PC-3 (cell line): ENCODE measurements around the gene ZMYM1. TPM values are rescaled to one million over a fixed set of nuclear protein-coding genes. Genes with fewer than 3 reads are reported as not detected.
"Not testable (repeated sequence)": the region's sequence is repeated elsewhere in the genome, so short reads cannot be mapped to it uniquely, and the experiment has no call there.

ENCODE experiments used
- ATAC-seq: fragments of 200-7000 bp; cut with Tn5 transposase; 2 replicates; pipeline ENCODE4 v1.9.1; 2020; ENCODE audit warnings: mild to moderate bottlenecking, moderate library complexity
- BruUV-seq: library from RNA; stranded (reverse); fragments of 400-500 nt; replicated peaks from 2 replicates; lab custom pipeline; 2021; lab: Mats Ljungman, UMichigan
- CTCF ChIA-PET: fragments of 300-600 bp; sonication (Branson Sonifier 250); formaldehyde crosslinking; loops from one replicate; lab custom pipeline; 2022; ENCODE audit warnings: antibody characterized with exemption; lab: Charles Lee
- POLR2A ChIA-PET: fragments of 300-600 bp; sonication (Branson Sonifier 250); formaldehyde crosslinking; loops from one replicate; lab custom pipeline; 2022; ENCODE audit warnings: antibody characterized with exemption; ENCODE audit not compliant: unreplicated experiment; lab: Charles Lee
- DNase-seq: peaks from one replicate; pipeline ENCODE4 v3.0.0-alpha.2; 2015
- H2AFZ ChIP-seq: fragments of 300-600 bp; sonication (generic); 2 replicates; pipeline ENCODE4 v1.6.0; 2016; ENCODE audit warnings: antibody characterized with exemption, low read length
- H3F3A ChIP-seq: fragments of 300-600 bp; sonication (generic); one replicate; pipeline ENCODE4 v1.6.0; 2017; ENCODE audit warnings: antibody characterized with exemption, low read length, control low read depth, mild to moderate bottlenecking; ENCODE audit not compliant: unreplicated experiment
- H3K27ac ChIP-seq: fragments of 300-600 bp; sonication (generic); 2 replicates; pipeline ENCODE4 v1.5.1; 2016; ENCODE audit warnings: mild to moderate bottlenecking, low read length
- H3K27me3 ChIP-seq: fragments of 300-600 bp; sonication (generic); 2 replicates; pipeline ENCODE4 v1.6.1; 2016; ENCODE audit warnings: low read length, mixed read lengths
- H3K36me3 ChIP-seq: fragments of 300-600 bp; sonication (generic); 2 replicates; pipeline ENCODE4 v1.6.1; 2016; ENCODE audit warnings: low read depth, mixed run types, low read length, mixed read lengths
- H3K4me1 ChIP-seq: fragments of 300-600 bp; sonication (generic); 2 replicates; pipeline ENCODE4 v1.5.1; 2016; ENCODE audit warnings: low read length; ENCODE audit not compliant: insufficient read depth
- H3K4me2 ChIP-seq: fragments of 300-600 bp; sonication (generic); 2 replicates; pipeline ENCODE4 v1.6.0; 2016; ENCODE audit warnings: low read length
- H3K4me3 ChIP-seq: fragments of 300-600 bp; sonication (generic); 2 replicates; pipeline ENCODE4 v1.5.1; 2016; ENCODE audit warnings: mild to moderate bottlenecking, low read length, mixed read lengths
- H3K79me2 ChIP-seq: fragments of 300-600 bp; sonication (generic); 2 replicates; pipeline ENCODE4 v1.6.1; 2017; ENCODE audit warnings: low read length, mixed read lengths
- H3K9ac ChIP-seq: fragments of 300-600 bp; sonication (generic); 2 replicates; pipeline ENCODE4 v1.6.0; 2016; ENCODE audit warnings: mild to moderate bottlenecking, low read length
- H3K9me2 ChIP-seq: fragments of 300-600 bp; sonication (generic); replicated peaks from 2 replicates; pipeline ENCODE4 v1.6.1; 2016; ENCODE audit warnings: mixed run types, low read length, mixed read lengths
- H3K9me3 ChIP-seq: fragments of 300-600 bp; sonication (generic); 2 replicates; pipeline ENCODE4 v1.6.1; 2016; ENCODE audit warnings: low read length, mixed read lengths
- H4K20me1 ChIP-seq: fragments of 300-600 bp; sonication (generic); 2 replicates; pipeline ENCODE4 v1.6.1; 2016; ENCODE audit warnings: low read length, mixed read lengths
- CTCF ChIP-seq: fragments of 300-600 bp; sonication (generic); conservative IDR thresholded peaks from 2 replicates; pipeline ENCODE4 v1.5.1; 2017; ENCODE audit warnings: antibody characterized with exemption, low read depth, mild to moderate bottlenecking, low read length
- EZH2 ChIP-seq: fragments of 300-600 bp; sonication (generic); IDR thresholded peaks from one replicate; pipeline ENCODE4 v1.6.1; 2017; ENCODE audit warnings: antibody characterized with exemption, mild to moderate bottlenecking, low read length; ENCODE audit not compliant: unreplicated experiment
- EZH2phosphoT487 ChIP-seq: fragments of 300-600 bp; sonication (generic); IDR thresholded peaks from 2 replicates; pipeline ENCODE4 v1.6.1; 2018; ENCODE audit warnings: mild to moderate bottlenecking, antibody characterized with exemption, low read length, borderline replicate concordance
- intact Hi-C: fragments of 100-400 bp; cut with micrococcal nuclease; formaldehyde crosslinking; loops from 2 replicates; pipeline ENCODE4 v1.9.0; 2023
- total RNA-seq: library from RNA; depleted of rRNA; stranded (reverse); fragments of >200 nt; gene quantifications from 2 replicates; pipeline ENCODE4 v1.2.3, GENCODE V29; 2014

Gene ZMYM1
- total RNA-seq, 1 experiment from 2014 or later, result 17.0 TPM

- Histone ChIP-seq H3K79me2 (no peaks in the 10 kb centered on the region), H2AFZ (no peak overlapping the region), H3K4me3 (no peak overlapping the region), H4K20me1 (no peaks in the 10 kb centered on the region), H3K9me3 (no peaks in the 10 kb centered on the region), H3K27me3 (no peaks in the 10 kb centered on the region), H3F3A (no peaks in the 10 kb centered on the region), H3K9ac (no peak overlapping the region), H3K27ac (no peak overlapping the region), H3K4me1 (no peaks in the 10 kb centered on the region), H3K36me3 (no peaks in the 10 kb centered on the region), H3K9me2 (no peaks in the 10 kb centered on the region), H3K4me2 (no peak overlapping the region)
- no peak for DNase-seq
- ChIA-PET POLR2A (no interaction called here), CTCF (no interaction called here)
- no peak for TF ChIP-seq EZH2
- no peak for TF ChIP-seq CTCF
- no peak for TF ChIP-seq EZH2phosphoT487
- no TSS peak for BruUV-seq
- no peak for ATAC-seq
- intact Hi-C loops, result no loop called here
Measured at GRCh38 chr1:35053433-35053832, 25.8 kb upstream of the ZMYM1 start.

- H3K27me3 ChIP-seq, H3K27ac ChIP-seq, H3F3A ChIP-seq, H3K9me2 ChIP-seq, H3K4me2 ChIP-seq, H2AFZ ChIP-seq, DNase-seq, ATAC-seq, H3K36me3 ChIP-seq, CTCF ChIA-PET, H3K4me3 ChIP-seq, intact Hi-C loops, H3K4me1 ChIP-seq, H3K9me3 ChIP-seq, POLR2A ChIA-PET, BruUV-seq, H3K9ac ChIP-seq, H3K79me2 ChIP-seq, H4K20me1 ChIP-seq: not testable (repeated sequence)
Measured at GRCh38 chr1:35054282-35054681, 24.9 kb upstream of the ZMYM1 start.

GRCh38 chr1:35058321-35058720, 20.9 kb upstream of the ZMYM1 start:
- H3K4me1 ChIP-seq, H3K4me3 ChIP-seq, H3K9me2 ChIP-seq, CTCF ChIA-PET, H3K27me3 ChIP-seq, H3K36me3 ChIP-seq, H3K4me2 ChIP-seq, DNase-seq, H4K20me1 ChIP-seq, intact Hi-C loops, H3K79me2 ChIP-seq, ATAC-seq, H2AFZ ChIP-seq, H3K9me3 ChIP-seq, H3K27ac ChIP-seq, POLR2A ChIA-PET, H3K9ac ChIP-seq, H3F3A ChIP-seq, BruUV-seq: not testable (repeated sequence)

- H3K9ac ChIP-seq, result no peak overlapping the region
- H4K20me1 ChIP-seq, result no peaks in the 10 kb centered on the region
- no peak overlapping the region for H3K4me2 ChIP-seq
- H3K9me3 ChIP-seq, result no peaks in the 10 kb centered on the region
- H3K79me2 ChIP-seq, result no peaks in the 10 kb centered on the region
- BruUV-seq, result no TSS peak
- ATAC-seq (no peak), DNase-seq (no peak)
- no peak overlapping the region for H3K4me3 ChIP-seq
- H3K27ac ChIP-seq, result no peak overlapping the region
- ChIA-PET CTCF (no interaction called here), POLR2A (no interaction called here)
- no peak overlapping the region for H2AFZ ChIP-seq
- no peaks in the 10 kb centered on the region for H3F3A ChIP-seq
- no peaks in the 10 kb centered on the region for H3K36me3 ChIP-seq
- H3K9me2 ChIP-seq, result no peaks in the 10 kb centered on the region
- no peaks in the 10 kb centered on the region for H3K4me1 ChIP-seq
- no peaks in the 10 kb centered on the region for H3K27me3 ChIP-seq
- intact Hi-C loops, result no loop called here
- TF ChIP-seq EZH2 (no peak), EZH2phosphoT487 (no peak), CTCF (no peak)
Measured at GRCh38 chr1:35058988-35059387, 20.2 kb upstream of the ZMYM1 start.
